ENCODE results near the gene UAP1. TPM values are rescaled to one million over a fixed set of nuclear protein-coding genes. Genes with fewer than 3 reads are reported as not detected.
"Not testable (repeated sequence)": the region's sequence is repeated elsewhere in the genome, so short reads cannot be mapped to it uniquely, and the experiment has no call there.

Gene UAP1
- total RNA-seq, 6 experiments from 2014 or later: 41.9 to 108 (median 51.1) TPM

DNA sequence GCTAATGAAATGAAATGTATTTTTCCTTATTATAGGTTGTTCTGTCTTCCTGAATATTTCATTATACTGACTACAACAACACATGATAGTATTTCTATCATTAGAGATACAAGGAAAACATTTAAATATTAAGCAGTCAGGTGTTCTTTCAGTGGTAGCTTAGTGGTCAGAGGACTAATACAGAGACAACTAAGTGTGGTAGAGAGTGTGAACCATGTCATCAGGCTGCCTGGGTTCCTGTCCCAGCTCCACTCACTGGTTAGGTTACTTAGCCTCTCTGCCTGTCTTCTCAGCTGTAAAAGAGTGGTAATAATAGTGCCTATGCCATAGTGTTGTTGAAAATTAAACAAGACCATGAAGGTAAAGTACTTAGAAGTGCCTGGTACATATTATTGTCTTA is 3.9 kb downstream of the UAP1 start:
- intact Hi-C loops (cut with DNase I): no loop called here
- DNase-seq (no peak), ATAC-seq (no peak)
- TF ChIP-seq, protein P1, sequence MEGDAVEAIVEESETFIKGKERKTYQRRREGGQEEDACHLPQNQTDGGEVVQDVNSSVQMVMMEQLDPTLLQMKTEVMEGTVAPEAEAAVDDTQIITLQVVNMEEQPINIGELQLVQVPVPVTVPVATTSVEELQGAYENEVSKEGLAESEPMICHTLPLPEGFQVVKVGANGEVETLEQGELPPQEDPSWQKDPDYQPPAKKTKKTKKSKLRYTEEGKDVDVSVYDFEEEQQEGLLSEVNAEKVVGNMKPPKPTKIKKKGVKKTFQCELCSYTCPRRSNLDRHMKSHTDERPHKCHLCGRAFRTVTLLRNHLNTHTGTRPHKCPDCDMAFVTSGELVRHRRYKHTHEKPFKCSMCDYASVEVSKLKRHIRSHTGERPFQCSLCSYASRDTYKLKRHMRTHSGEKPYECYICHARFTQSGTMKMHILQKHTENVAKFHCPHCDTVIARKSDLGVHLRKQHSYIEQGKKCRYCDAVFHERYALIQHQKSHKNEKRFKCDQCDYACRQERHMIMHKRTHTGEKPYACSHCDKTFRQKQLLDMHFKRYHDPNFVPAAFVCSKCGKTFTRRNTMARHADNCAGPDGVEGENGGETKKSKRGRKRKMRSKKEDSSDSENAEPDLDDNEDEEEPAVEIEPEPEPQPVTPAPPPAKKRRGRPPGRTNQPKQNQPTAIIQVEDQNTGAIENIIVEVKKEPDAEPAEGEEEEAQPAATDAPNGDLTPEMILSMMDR (IDR thresholded peaks at IDR 0.05): no peak
- no peak for TF ChIP-seq POLR2A (IDR thresholded peaks at IDR 0.05)
- H3K27me3 ChIP-seq: no peaks in the 10 kb centered on the region
- no peak overlapping the region for H3K4me3 ChIP-seq
- H3K36me3 ChIP-seq: peaks cover 0 to 23% (median 3%) of the 10 kb centered on the region in 4 donors
- H3K9me3 ChIP-seq: no peaks in the 10 kb centered on the region
- H3K27ac ChIP-seq: peak overlapping the region in 1 of 3 donors; percentile 4
- H3K4me1 ChIP-seq: peaks cover 0 to 38% (median 10%) of the 10 kb centered on the region in 4 donors

DNA sequence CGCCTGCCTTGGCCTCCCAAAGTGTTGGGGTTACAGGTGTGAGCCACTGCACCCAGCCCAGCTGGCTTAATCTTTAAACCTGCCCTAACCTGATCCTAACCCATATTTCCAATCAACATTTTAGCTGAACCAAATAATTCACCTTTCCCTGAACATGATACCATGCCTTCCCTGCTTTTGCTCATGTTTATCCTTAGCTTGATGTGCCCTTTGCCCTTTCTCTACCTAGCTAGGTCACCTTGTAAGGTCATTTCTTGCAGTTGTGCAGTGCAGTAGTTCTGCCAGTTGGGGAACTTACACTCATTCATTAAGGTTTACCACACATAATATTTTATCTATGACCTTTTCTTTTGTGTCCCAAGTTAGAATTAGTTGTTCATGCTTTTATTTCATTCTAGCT is 5.3 kb downstream of the UAP1 start:
- Histone ChIP-seq H3K9me3 (no peaks in the 10 kb centered on the region), H3K4me1 (peaks cover 0 to 51% (median 10%) of the 10 kb centered on the region in 4 donors), H3K27ac (peak overlapping the region in 1 of 3 donors; percentile 24), H3K4me3 (no peak overlapping the region), H3K36me3 (peaks cover 0 to 23% (median 3%) of the 10 kb centered on the region in 4 donors), H3K27me3 (no peaks in the 10 kb centered on the region)
- 33% methylated on average over 1 of the region's 1 CpG for WGBS (ENCODE audit: insufficient coverage, low coverage, low lambda C conversion rate, missing lambda C conversion rate)
- intact Hi-C loops (cut with DNase I): no loop called here
- no peak for DNase-seq
- ATAC-seq: peak in 1 of 4 donors; percentile 11
- TF ChIP-seq POLR2A (IDR thresholded peaks at IDR 0.05): no peak
- TF ChIP-seq, protein P1 (IDR thresholded peaks at IDR 0.05): no peak

DNA sequence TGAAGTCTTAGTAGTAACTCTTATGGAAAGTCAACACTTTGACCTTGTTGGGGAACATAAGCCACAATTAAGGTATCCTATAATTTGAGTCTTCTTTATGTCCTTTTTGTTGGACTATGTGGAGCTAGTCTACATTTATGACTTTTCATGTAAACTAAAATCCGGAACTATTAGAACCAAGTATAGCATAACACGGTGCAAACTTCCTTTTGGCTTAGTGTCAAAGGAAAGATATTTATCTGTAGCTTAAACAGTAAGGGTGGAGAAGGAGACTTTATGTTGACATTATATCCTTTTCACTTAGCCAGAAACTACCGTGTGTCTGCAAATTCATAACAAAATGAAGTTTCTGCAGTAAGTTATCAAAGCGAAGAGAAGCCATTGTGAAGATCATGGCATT is 7.3 kb downstream of the UAP1 start:
- H3K27ac ChIP-seq: no peak overlapping the region
- peaks cover 0 to 23% (median 3%) of the 10 kb centered on the region in 4 donors for H3K36me3 ChIP-seq
- H3K4me1 ChIP-seq: peaks cover 0 to 48% (median 6%) of the 10 kb centered on the region in 4 donors
- ATAC-seq: no peak
- WGBS (ENCODE audit: insufficient coverage, low coverage, low lambda C conversion rate, missing lambda C conversion rate): 64% methylated on average over 4 of the region's 4 CpGs
- TF ChIP-seq, protein P1 (IDR thresholded peaks at IDR 0.05): no peak
- TF ChIP-seq POLR2A (IDR thresholded peaks at IDR 0.05): no peak
- H3K4me3 ChIP-seq: no peak overlapping the region
- no peaks in the 10 kb centered on the region for H3K27me3 ChIP-seq
- H3K9me3 ChIP-seq: no peaks in the 10 kb centered on the region
- intact Hi-C loops (cut with DNase I): no loop called here
- no peak for DNase-seq

DNA sequence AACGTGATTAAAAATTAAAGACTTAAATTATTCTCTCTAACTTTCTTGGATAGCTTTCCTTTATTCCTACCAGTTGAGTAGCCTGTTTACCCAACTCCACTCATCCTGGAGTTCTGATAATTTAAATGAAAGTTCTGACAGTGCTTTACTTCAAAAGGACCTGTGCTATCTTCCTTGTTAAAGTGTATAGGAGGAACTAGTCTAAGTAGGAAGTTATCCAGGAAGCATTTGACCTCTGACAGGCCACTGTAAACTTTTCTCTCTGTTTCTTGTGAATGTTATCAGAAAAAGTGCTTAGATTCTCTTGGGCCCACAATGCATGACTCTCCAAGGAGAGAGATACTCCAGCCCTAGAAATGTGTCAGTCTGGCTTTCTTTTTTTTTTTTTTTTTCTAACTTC is 9.2 kb downstream of the UAP1 start:
- Histone ChIP-seq H3K27me3 (no peaks in the 10 kb centered on the region), H3K9me3 (no peaks in the 10 kb centered on the region), H3K27ac (no peak overlapping the region), H3K4me1 (peaks cover 0 to 38% (median 0%) of the 10 kb centered on the region in 4 donors), H3K36me3 (peaks cover 0 to 23% (median 3%) of the 10 kb centered on the region in 4 donors), H3K4me3 (no peak overlapping the region)
- TF ChIP-seq, protein P1 (IDR thresholded peaks at IDR 0.05): no peak
- no peak for TF ChIP-seq POLR2A (IDR thresholded peaks at IDR 0.05)
- intact Hi-C loops (cut with DNase I): no loop called here
- peak in 3 of 4 donors; percentile 8 to 37 (median 24) for ATAC-seq
- DNase-seq: no peak
- WGBS (ENCODE audit: insufficient coverage, low coverage, low lambda C conversion rate, missing lambda C conversion rate): 83% methylated on average over 1 of the region's 1 CpG

DNA sequence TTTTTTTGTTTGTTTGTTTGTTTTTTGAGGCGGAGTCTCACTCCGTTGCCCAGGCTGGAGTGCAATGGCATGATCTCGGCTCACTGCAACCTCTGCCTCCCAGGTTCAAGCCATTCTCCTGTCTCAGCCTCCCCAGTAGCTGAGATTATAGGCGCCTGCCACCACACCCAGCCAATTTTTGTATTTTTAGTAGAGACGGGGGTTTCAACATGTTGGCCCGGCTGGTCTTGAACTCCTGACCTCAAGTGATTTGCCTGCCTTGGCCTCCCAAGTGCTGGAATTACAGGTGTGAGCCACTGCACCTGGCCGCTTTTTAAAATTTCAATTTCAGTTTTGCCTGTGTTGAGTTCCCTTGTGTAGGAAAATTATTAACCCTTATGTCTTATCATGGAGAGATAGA is 9.6 kb downstream of the UAP1 start:
- H3K27ac ChIP-seq; DNase-seq; H3K9me3 ChIP-seq; H3K27me3 ChIP-seq; H3K4me3 ChIP-seq; intact Hi-C loops (cut with DNase I): not testable (repeated sequence)
- Histone ChIP-seq H3K36me3 (peaks cover 0 to 22% (median 3%) of the 10 kb centered on the region in 4 donors), H3K4me1 (peaks cover 0 to 36% (median 0%) of the 10 kb centered on the region in 4 donors)
- ATAC-seq: peak in 1 of 4 donors; percentile 9
- 54% methylated on average over 6 of the region's 7 CpGs for WGBS (ENCODE audit: insufficient coverage, low coverage, low lambda C conversion rate, missing lambda C conversion rate)

Data from right lobe of liver (tissue), 6 donors.